Measurements from ENCODE around the gene SSUH2. TPM values are rescaled to one million over a fixed set of nuclear protein-coding genes. Genes with fewer than 3 reads are reported as not detected.
A peak's percentile ranks its signal among the peaks of the same experiment; 100 is the strongest.
"Not testable (repeated sequence)": the region's sequence is repeated elsewhere in the genome, so short reads cannot be mapped to it uniquely, and the experiment has no call there.

SSUH2 gene
- 0.45 and 1.4 TPM in 2 replicates for total RNA-seq (ENCODE audit: low replicate concordance)
- long read RNA-seq, partial matches to known transcripts: 0 of 1 reads
- long read RNA-seq, other reads (novel, unspliced or antisense): 0 of 1 reads

- H3K9me3 Mint-ChIP-seq: no peaks in the 10 kb centered on the region
- no peak within 1 kb of the TSS for H3K27ac Mint-ChIP-seq
- DNase-seq (ENCODE audit: extremely low spot score, unreplicated experiment): no peak
- no peaks in the 10 kb centered on the region for H3K36me3 Mint-ChIP-seq
- H3K4me1 Mint-ChIP-seq (ENCODE audit: unreplicated experiment): peaks cover 9% of the 10 kb centered on the region
- peaks cover 8% of the 10 kb centered on the region for H3K27me3 Mint-ChIP-seq
- no peak within 1 kb of the TSS for H3K4me3 Mint-ChIP-seq
- TF ChIP-seq CTCF (conservative IDR thresholded peaks at IDR 0.05): no peak
These were observed at the start of gene SSUH2 for GRCh38 chr3:8644748-8645390. Gene SSUH2 (minus strand): TSS chr3:8644798. CDS start chr3:8644758, 40 bp downstream.

GRCh38 chr3:8691295-8691694 is 46.7 kb upstream of the SSUH2 start:
- not testable (repeated sequence) for H3K4me1 Mint-ChIP-seq (ENCODE audit: unreplicated experiment); H3K9me3 Mint-ChIP-seq; H3K36me3 Mint-ChIP-seq; DNase-seq (ENCODE audit: extremely low spot score, unreplicated experiment); H3K27me3 Mint-ChIP-seq; H3K4me3 Mint-ChIP-seq
- peak overlapping the region; percentile 51 for H3K27ac Mint-ChIP-seq

GRCh38 chr3:8684992-8685391 is 40.4 kb upstream of the SSUH2 start:
- H3K9me3 Mint-ChIP-seq; DNase-seq (ENCODE audit: extremely low spot score, unreplicated experiment); H3K27ac Mint-ChIP-seq; H3K4me1 Mint-ChIP-seq (ENCODE audit: unreplicated experiment); H3K4me3 Mint-ChIP-seq; H3K36me3 Mint-ChIP-seq; H3K27me3 Mint-ChIP-seq: not testable (repeated sequence)

GRCh38 chr3:8682850-8683574 is 38.4 kb upstream of the SSUH2 start:
- peak overlapping the region; percentile 66 for H3K27ac Mint-ChIP-seq
- H3K27me3 Mint-ChIP-seq; H3K4me1 Mint-ChIP-seq (ENCODE audit: unreplicated experiment); H3K36me3 Mint-ChIP-seq; DNase-seq (ENCODE audit: extremely low spot score, unreplicated experiment); H3K4me3 Mint-ChIP-seq; H3K9me3 Mint-ChIP-seq: not testable (repeated sequence)

- peak overlapping the region; percentile 66 for H3K27ac Mint-ChIP-seq
- DNase-seq (ENCODE audit: extremely low spot score, unreplicated experiment); H3K4me1 Mint-ChIP-seq (ENCODE audit: unreplicated experiment); H3K9me3 Mint-ChIP-seq; H3K36me3 Mint-ChIP-seq; H3K4me3 Mint-ChIP-seq; H3K27me3 Mint-ChIP-seq: not testable (repeated sequence)
These were observed 37.4 kb upstream of the SSUH2 start for GRCh38 chr3:8681881-8682538.

GRCh38 chr3:8681349-8681748 is 36.8 kb upstream of the SSUH2 start:
- peaks cover 4% of the 10 kb centered on the region for H3K4me1 Mint-ChIP-seq (ENCODE audit: unreplicated experiment)
- H3K36me3 Mint-ChIP-seq: no peaks in the 10 kb centered on the region
- no peaks in the 10 kb centered on the region for H3K27me3 Mint-ChIP-seq
- TF ChIP-seq CTCF (conservative IDR thresholded peaks at IDR 0.05): no peak
- H3K4me3 Mint-ChIP-seq: no peak overlapping the region
- DNase-seq (ENCODE audit: extremely low spot score, unreplicated experiment): no peak
- no peak overlapping the region for H3K27ac Mint-ChIP-seq
- H3K9me3 Mint-ChIP-seq: no peaks in the 10 kb centered on the region

GRCh38 chr3:8679817-8680553 is 35.4 kb upstream of the SSUH2 start:
- DNase-seq (ENCODE audit: extremely low spot score, unreplicated experiment); H3K27ac Mint-ChIP-seq; H3K4me1 Mint-ChIP-seq (ENCODE audit: unreplicated experiment); H3K27me3 Mint-ChIP-seq; H3K36me3 Mint-ChIP-seq; H3K9me3 Mint-ChIP-seq; H3K4me3 Mint-ChIP-seq: not testable (repeated sequence)
